GM23248 (cell line): ENCODE results near the gene ARHGEF28.

Experiments
- EZH2 ChIP-seq: fragments of 200-600 bp; sonication (generic); IDR thresholded peaks from 2 replicates; pipeline ENCODE4 v1.6.1; 2018; ENCODE audit warnings: antibody characterized with exemption, mild to moderate bottlenecking; ENCODE audit not compliant: insufficient read depth, poor library complexity, severe bottlenecking
- EZH2phosphoT487 ChIP-seq: fragments of 200-600 bp; sonication (generic); IDR thresholded peaks from 2 replicates; pipeline ENCODE4 v1.6.1; 2018; ENCODE audit warnings: antibody characterized with exemption, moderate library complexity, mild to moderate bottlenecking, low read depth; ENCODE audit not compliant: insufficient read depth

- TF ChIP-seq EZH2 (no peak), EZH2phosphoT487 (no peak)
These were observed 163.9 kb downstream of the ARHGEF28 start for GRCh38 chr5:73789851-73790281.
